Neural progenitor cell (in vitro differentiated cells): Measurements from ENCODE around the gene STAC. TPM values are rescaled to one million over a fixed set of nuclear protein-coding genes. Genes with fewer than 3 reads are reported as not detected.

ENCODE experiments used
- DNase-seq: peaks from one replicate; pipeline ENCODE4 v3.0.0-alpha.2; 2016; ENCODE audit warnings: low spot score
- H2AFZ ChIP-seq: fragments of 200-600 bp; sonication (generic); replicated peaks from 2 replicates; pipeline ENCODE4 v1.6.1; 2016; ENCODE audit warnings: antibody characterized with exemption
- H3F3A ChIP-seq: fragments of 200-600 bp; sonication (generic); 2 replicates; pipeline ENCODE4 v1.6.1; 2016; ENCODE audit warnings: antibody characterized with exemption, low read depth
- H3K27ac ChIP-seq: fragments of 200-600 bp; sonication (generic); 2 replicates; pipeline ENCODE4 v1.5.1; 2016; ENCODE audit warnings: mild to moderate bottlenecking
- H3K27me3 ChIP-seq: fragments of 200-600 bp; sonication (generic); 2 replicates; pipeline ENCODE4 v1.6.1; 2016; ENCODE audit warnings: mild to moderate bottlenecking, moderate library complexity
- H3K36me3 ChIP-seq: fragments of 200-600 bp; sonication (generic); 2 replicates; pipeline ENCODE4 v1.5.1; 2016
- H3K4me1 ChIP-seq: fragments of 200-600 bp; sonication (generic); 2 replicates; pipeline ENCODE4 v1.6.1; 2016; ENCODE audit warnings: mixed run types
- H3K4me2 ChIP-seq: fragments of 200-600 bp; sonication (generic); 2 replicates; pipeline ENCODE4 v1.6.1; 2016
- H3K4me3 ChIP-seq: fragments of 200-600 bp; sonication (generic); 2 replicates; pipeline ENCODE4 v1.5.1; 2016
- H3K79me2 ChIP-seq: fragments of 200-600 bp; sonication (generic); 2 replicates; pipeline ENCODE4 v1.6.1; 2016; ENCODE audit warnings: low read depth
- H3K9ac ChIP-seq: fragments of 200-600 bp; sonication (generic); 2 replicates; pipeline ENCODE4 v1.6.1; 2016
- H3K9me3 ChIP-seq: fragments of 200-600 bp; sonication (generic); 2 replicates; pipeline ENCODE4 v1.5.1; 2016; ENCODE audit warnings: low read depth
- H4K20me1 ChIP-seq: fragments of 200-600 bp; sonication (generic); 2 replicates; pipeline ENCODE4 v1.6.1; 2016; ENCODE audit warnings: low read depth
- H3K27ac Mint-ChIP-seq: 3 replicates; pipeline ENCODE4 v1.8.0; 2021; ENCODE audit warnings: mixed read lengths
- H3K27me3 Mint-ChIP-seq: 2 replicates; pipeline ENCODE4 v1.8.0; 2022; ENCODE audit warnings: low read depth, mild to moderate bottlenecking, inconsistent platforms, moderate library complexity, mixed read lengths; ENCODE audit not compliant: insufficient read depth
- H3K36me3 Mint-ChIP-seq: 3 replicates; pipeline ENCODE4 v1.8.0; 2021; ENCODE audit warnings: mixed read lengths
- H3K4me1 Mint-ChIP-seq: 3 replicates; pipeline ENCODE4 v1.8.0; 2021; ENCODE audit warnings: mixed read lengths
- H3K4me3 Mint-ChIP-seq: 3 replicates; pipeline ENCODE4 v1.8.0; 2021; ENCODE audit warnings: mild to moderate bottlenecking, moderate library complexity, mixed read lengths
- H3K9me3 Mint-ChIP-seq: 3 replicates; pipeline ENCODE4 v1.8.0; 2020; ENCODE audit warnings: mixed read lengths
- CTCF ChIP-seq: fragments of 200-600 bp; sonication (generic); IDR thresholded peaks from 2 replicates; pipeline ENCODE4 v1.5.1; 2017; ENCODE audit warnings: antibody characterized with exemption, mild to moderate bottlenecking
- EZH2 ChIP-seq: fragments of 200-600 bp; sonication (generic); IDR thresholded peaks from 2 replicates; pipeline ENCODE4 v1.6.1; 2017; ENCODE audit warnings: antibody characterized with exemption, mild to moderate bottlenecking, moderate library complexity
- EZH2phosphoT487 ChIP-seq: fragments of 200-600 bp; sonication (generic); IDR thresholded peaks from 2 replicates; pipeline ENCODE4 v1.6.1; 2017; ENCODE audit warnings: antibody characterized with exemption
- total RNA-seq: library from RNA; depleted of rRNA; stranded (reverse); fragments of >200 nt; gene quantifications from 2 replicates; pipeline ENCODE4 v1.2.3, GENCODE V29; 2015; ENCODE audit warnings: low replicate concordance

Gene STAC
- total RNA-seq, 1 donor from 2014 or later, result 6.5 TPM

GRCh38 chr3:36393563-36393962 is 13.3 kb downstream of the STAC start:
- H3K4me1 ChIP-seq, result no peaks in the 10 kb centered on the region
- no peak overlapping the region for H3K27ac ChIP-seq
- no peak for DNase-seq
- no peaks in the 10 kb centered on the region for H3K9me3 ChIP-seq
- no peak overlapping the region for H3K4me2 ChIP-seq
- H3K4me3 ChIP-seq, result no peak overlapping the region
- H3F3A ChIP-seq, result no peaks in the 10 kb centered on the region
- TF ChIP-seq EZH2 (no peak), EZH2phosphoT487 (no peak), CTCF (no peak)
- no peaks in the 10 kb centered on the region for H3K36me3 ChIP-seq
- no peaks in the 10 kb centered on the region for H4K20me1 ChIP-seq
- H3K36me3 Mint-ChIP-seq, result no peaks in the 10 kb centered on the region
- no peak overlapping the region for H3K27ac Mint-ChIP-seq
- H3K9me3 Mint-ChIP-seq, result no peaks in the 10 kb centered on the region
- H3K79me2 ChIP-seq, result no peaks in the 10 kb centered on the region
- H3K4me1 Mint-ChIP-seq, result no peaks in the 10 kb centered on the region
- H3K9ac ChIP-seq, result no peak overlapping the region
- H3K27me3 ChIP-seq, result no peaks in the 10 kb centered on the region
- H3K4me3 Mint-ChIP-seq, result no peak overlapping the region
- no peaks in the 10 kb centered on the region for H3K27me3 Mint-ChIP-seq
- H2AFZ ChIP-seq, result no peak overlapping the region

GRCh38 chr3:36394176-36394575 is 13.9 kb downstream of the STAC start:
- H3K79me2 ChIP-seq, result no peaks in the 10 kb centered on the region
- Mint-ChIP-seq H3K36me3 (no peaks in the 10 kb centered on the region), H3K27ac (no peak overlapping the region), H3K4me3 (no peak overlapping the region), H3K9me3 (no peaks in the 10 kb centered on the region), H3K27me3 (no peaks in the 10 kb centered on the region), H3K4me1 (no peaks in the 10 kb centered on the region)
- H3K9me3 ChIP-seq, result no peaks in the 10 kb centered on the region
- no peaks in the 10 kb centered on the region for H3K27me3 ChIP-seq
- H3K27ac ChIP-seq, result no peak overlapping the region
- no peak for TF ChIP-seq CTCF
- TF ChIP-seq EZH2phosphoT487, result no peak
- TF ChIP-seq EZH2, result no peak
- no peaks in the 10 kb centered on the region for H3K36me3 ChIP-seq
- H4K20me1 ChIP-seq, result no peaks in the 10 kb centered on the region
- H3K9ac ChIP-seq, result no peak overlapping the region
- H3F3A ChIP-seq, result no peaks in the 10 kb centered on the region
- no peak overlapping the region for H3K4me3 ChIP-seq
- no peak overlapping the region for H3K4me2 ChIP-seq
- DNase-seq, result no peak
- no peak overlapping the region for H2AFZ ChIP-seq
- H3K4me1 ChIP-seq, result no peaks in the 10 kb centered on the region

GRCh38 chr3:36397841-36398240 is 17.5 kb downstream of the STAC start:
- Histone ChIP-seq H3F3A (no peaks in the 10 kb centered on the region), H3K27me3 (no peaks in the 10 kb centered on the region), H2AFZ (no peak overlapping the region), H4K20me1 (no peaks in the 10 kb centered on the region), H3K9ac (no peak overlapping the region), H3K79me2 (no peaks in the 10 kb centered on the region), H3K4me1 (no peaks in the 10 kb centered on the region), H3K36me3 (no peaks in the 10 kb centered on the region), H3K4me2 (no peak overlapping the region), H3K27ac (no peak overlapping the region), H3K4me3 (no peak overlapping the region), H3K9me3 (no peaks in the 10 kb centered on the region)
- no peak overlapping the region for H3K4me3 Mint-ChIP-seq
- no peaks in the 10 kb centered on the region for H3K9me3 Mint-ChIP-seq
- no peaks in the 10 kb centered on the region for H3K27me3 Mint-ChIP-seq
- H3K36me3 Mint-ChIP-seq, result no peaks in the 10 kb centered on the region
- H3K4me1 Mint-ChIP-seq, result no peaks in the 10 kb centered on the region
- TF ChIP-seq CTCF (no peak), EZH2 (no peak), EZH2phosphoT487 (no peak)
- H3K27ac Mint-ChIP-seq, result no peak overlapping the region
- no peak for DNase-seq

GRCh38 chr3:36399933-36400332 is 19.6 kb downstream of the STAC start:
- Histone ChIP-seq H3K27me3 (no peaks in the 10 kb centered on the region), H3K9ac (no peak overlapping the region), H3K4me2 (no peak overlapping the region), H3K27ac (no peak overlapping the region), H3F3A (no peaks in the 10 kb centered on the region), H3K4me3 (no peak overlapping the region), H3K9me3 (no peaks in the 10 kb centered on the region), H2AFZ (no peak overlapping the region), H3K36me3 (no peaks in the 10 kb centered on the region), H3K4me1 (no peaks in the 10 kb centered on the region), H4K20me1 (no peaks in the 10 kb centered on the region), H3K79me2 (no peaks in the 10 kb centered on the region)
- Mint-ChIP-seq H3K36me3 (no peaks in the 10 kb centered on the region), H3K4me3 (no peak overlapping the region), H3K27me3 (no peaks in the 10 kb centered on the region), H3K27ac (no peak overlapping the region), H3K4me1 (no peaks in the 10 kb centered on the region), H3K9me3 (no peaks in the 10 kb centered on the region)
- TF ChIP-seq EZH2 (no peak), CTCF (no peak), EZH2phosphoT487 (no peak)
- DNase-seq, result no peak
